Inferior parietal cortex (tissue), 1 donor: ENCODE data around the gene SLC12A4.
"Not testable (repeated sequence)": the region's sequence is repeated elsewhere in the genome, so short reads cannot be mapped to it uniquely, and the experiment has no call there.

Source experiments
- DNase-seq: peaks from one replicate; pipeline ENCODE4 v3.0.0-alpha.2; 2016; ENCODE audit errors: extremely low spot score

Gene SLC12A4

DNA sequence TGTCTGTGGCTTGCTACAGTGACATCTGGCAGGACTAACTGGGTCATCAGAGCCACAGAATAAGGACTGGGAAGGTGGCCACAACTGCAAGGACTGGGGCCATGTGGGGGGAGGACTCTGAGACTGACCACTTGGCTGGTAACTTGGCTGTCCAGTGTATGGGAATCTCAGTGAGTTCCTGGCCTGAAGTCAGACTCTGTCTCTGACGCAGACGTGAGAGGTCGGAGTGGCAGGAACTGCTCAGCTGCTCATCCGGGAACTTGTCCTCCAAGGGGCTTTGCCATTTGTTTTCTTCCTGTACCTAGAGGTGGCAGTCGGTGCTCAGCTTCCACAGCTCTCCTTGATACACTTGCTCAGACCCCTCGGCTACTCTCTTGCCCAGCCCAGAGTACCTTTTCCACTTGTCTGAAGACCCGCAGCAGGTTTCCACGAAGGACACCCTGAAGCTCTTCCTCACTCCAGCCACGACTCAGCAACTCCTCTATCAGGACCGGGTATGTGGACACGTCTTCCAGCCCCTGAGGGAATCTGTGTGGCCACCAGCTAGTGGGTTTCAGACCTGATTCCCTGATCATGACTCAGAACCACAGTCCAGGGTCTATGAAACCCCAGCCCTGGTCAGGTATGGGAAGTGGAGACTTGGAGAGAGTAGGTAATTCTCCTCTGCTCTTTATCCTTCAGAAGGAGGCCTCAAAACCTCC is 19.2 kb upstream of the SLC12A4 start:
- no peak for DNase-seq

DNA sequence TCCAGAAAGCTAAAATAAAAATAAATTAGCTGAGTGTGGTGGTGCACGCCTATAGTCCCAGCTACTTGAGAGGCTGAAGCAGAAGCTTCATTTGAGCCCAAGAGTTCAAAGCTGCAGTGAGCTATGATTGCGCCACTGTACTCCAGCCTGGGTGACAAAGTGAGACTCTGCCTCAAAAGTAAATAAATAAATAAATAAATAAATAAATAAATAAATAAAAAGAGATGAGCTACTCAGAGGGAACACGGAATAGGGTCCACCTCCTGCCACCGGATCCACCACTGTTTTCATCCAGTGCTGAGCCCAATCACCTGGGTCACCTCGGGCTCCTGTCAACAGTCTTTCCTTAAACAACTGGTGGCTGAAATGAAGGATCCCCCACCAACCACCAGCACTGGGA is 18.5 kb upstream of the SLC12A4 start:
- no peak for DNase-seq

DNA sequence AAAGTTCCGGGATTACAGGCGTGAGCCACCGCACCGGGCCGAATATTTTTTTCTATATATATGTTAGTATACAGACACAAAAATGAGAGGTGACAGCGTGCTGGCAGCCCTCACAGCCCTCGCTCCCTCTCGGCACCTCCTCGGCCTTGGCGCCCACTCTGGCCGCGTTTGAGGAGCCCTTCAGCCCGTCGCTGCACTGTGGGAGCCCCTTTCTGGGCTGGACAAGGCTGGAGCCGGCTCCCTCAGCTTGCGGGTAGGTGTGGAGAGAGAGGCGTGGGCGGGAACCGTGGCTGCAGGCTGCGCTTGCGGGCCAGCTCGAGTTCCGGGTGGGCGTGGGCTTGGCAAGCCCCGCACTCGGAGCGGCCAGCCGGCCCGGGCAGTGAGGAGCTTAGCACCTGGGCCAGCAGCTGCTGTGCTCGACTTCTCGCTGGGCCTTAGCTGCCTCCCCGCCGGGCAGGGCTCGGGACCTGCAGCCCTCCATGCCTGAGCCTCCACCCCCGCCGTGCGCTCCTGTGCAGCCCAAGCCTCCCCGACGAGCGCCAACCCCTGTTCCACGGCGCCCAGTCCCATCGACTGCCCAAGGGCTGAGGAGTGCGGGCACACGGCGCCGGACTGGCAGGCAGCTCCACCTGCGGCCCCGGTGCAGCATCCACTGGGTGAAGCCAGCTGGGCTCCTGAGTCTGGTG is 13.7 kb upstream of the SLC12A4 start:
- DNase-seq, result no peak

DNA sequence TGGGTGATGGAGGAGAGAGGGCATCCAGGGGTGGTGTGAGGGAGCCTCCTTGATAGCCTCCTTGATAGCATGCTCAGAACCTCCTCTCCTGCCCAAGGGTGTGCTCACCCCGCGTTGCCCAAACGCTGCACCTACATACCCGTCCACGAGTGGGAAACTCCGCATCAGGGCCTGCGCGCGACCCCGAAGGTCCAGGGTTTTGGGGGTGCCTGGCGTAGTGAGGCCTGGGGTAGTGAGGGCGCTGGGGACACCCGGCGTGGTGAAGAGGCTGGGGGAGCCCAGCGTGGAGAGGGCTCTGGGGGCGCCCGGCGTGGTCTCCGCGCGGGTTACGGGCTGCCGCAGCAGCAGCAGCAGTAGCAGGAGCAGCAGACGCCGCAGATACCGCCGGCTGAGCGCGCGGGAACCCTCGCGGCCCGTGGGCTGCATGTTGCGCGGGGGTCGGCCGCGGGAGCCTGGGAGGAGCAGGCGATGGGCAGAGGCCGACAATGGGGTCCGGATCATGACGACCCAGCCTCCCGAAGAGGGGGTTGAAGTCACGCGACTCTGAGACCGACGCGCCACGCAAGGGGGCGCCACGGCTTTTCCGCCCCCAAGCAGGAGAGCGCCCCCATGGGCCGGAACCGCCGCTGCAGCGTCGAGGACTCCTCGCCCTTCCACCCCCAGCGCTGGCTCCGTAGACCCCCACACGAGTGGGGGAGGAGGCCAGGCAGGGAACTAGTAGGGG is 11.7 kb upstream of the SLC12A4 start, which contains the start of gene DPEP3:
TSS of gene DPEP3 (minus strand) at position 545 of the 724 bp plus-strand sequence. CDS start at position 426, 119 bp downstream.
- no peak for DNase-seq

DNA sequence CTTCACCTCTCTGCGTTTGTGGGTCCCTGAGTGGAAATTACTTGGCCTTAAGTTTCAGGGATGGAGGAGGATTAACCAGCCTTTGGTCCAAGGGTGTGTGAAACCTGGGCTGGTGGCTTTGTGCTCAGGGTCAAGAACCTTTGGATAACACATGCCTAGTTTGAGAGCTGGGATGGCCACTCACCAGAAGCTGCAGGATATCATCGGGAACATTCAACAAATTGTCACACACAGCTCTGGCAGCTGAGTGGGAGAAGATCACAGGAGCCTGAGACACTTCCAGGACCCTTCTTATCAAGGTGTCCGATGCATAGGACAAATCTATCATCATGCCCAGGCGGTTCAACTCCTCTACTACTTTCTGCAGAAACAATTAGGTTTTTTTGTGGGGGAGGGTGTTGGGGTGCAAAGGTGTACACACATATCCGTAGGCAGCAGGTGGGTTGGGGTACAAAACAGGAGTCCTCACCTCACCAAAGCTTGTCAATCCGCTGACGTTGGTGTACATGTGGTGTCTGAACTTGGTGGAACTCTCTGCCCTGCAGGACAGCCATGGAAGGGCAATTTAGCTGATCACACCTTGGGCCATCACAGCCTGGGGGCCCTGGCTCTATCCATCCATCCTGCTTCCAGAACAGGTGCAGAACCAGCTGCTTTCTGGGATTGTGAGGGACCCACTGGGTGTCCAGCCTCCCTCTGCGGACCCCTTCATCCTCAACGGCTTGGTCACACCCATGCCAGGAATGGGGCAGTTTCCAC is 9.2 kb upstream of the SLC12A4 start:
- DNase-seq, result no peak

DNA sequence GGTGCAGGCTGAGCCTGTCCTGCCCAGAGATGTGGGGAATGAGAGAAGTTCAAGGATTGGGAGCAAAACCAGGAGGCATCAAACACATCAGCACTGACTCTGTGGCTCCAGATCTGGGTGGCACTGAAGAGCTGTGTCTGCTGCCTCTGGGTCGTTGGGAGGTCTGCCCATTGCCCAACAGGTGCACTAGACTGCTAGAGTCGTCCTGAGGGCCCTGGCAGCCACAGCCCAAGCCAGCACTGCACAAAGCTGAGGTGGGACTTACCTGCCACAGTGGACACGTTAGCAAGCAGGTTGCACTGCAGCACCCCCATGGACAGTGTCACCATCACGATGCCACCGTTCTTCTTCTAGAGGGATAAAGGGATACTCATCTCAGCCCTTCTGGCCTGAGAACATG is 8.6 kb upstream of the SLC12A4 start:
- no peak for DNase-seq

DNA sequence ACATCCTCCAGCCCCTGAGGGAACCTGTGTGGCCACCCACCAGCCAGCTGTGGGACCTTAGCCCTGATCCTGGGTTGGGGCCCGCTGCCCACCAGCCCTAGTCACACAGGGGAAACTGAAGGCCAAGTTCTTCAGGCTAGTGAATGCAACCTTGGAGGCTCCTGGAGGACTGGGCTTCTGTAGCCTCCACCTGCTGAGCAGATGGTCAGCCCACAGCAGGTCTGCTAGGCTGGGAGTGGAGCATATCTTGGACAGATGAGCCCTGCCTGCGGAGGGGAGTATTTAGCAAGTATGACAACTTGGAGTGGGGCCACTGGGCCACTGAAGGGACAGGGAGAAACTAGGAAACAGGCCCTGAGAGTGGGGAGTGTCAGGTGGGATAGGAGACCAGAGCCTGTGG is 7.8 kb upstream of the SLC12A4 start:
- no peak for DNase-seq

DNA sequence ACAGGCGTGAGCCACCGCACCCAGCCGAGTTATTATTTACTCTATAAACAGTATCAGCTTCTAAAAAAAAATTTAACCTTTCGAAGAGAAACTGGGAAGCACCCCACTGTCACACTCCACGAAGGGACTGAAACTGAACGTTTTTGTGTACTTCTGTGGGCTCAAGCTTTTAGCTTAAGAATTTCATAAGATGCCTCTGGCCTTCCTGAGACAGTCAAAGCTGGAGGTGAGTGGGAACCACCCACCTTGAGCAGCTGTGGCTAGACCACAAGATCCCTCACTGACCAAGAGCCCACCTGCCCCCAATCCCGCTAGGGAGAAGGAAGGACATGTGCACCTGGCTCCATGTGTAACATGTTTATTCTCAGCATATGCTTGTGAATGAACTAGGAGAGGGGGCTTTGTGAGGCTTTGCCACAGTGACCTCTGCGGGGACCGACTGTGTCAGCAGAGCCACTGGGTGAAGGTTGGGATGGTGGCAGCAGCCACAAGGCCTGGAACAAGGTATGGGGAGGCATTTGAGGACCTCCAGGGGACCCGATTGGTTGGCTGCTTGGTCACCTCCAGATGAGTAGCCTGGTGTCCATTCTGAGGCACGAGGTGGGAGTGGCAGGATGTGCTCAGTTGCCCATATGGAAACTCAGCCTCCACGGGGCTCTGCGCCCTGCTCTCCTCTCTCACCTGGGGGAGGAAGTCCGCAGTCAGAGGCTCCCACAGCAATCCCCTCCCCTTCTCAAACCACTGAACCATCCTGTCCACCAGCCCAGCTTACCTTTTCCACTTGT is 7.1 kb upstream of the SLC12A4 start:
- no peak for DNase-seq

DNA sequence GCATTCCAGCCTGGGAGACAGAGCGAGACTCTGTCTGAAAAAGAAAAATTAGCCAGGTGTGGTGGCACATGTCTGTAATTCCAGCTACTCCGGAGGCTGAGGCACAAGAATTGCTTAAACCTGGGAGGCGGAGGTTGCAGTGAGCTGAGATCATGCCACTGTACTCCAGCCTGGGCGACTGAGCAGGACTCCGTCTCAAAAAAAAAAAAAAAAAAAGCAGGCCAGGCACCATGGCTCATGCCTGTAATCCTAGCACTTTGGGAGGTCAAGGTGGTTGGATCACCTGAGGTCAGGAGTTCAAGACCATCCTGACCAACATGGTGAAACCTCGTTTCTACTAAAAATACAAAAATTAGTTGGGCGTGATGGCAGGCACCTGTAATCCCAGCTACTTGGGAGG is 3.8 kb upstream of the SLC12A4 start:
- DNase-seq, result not testable (repeated sequence)

DNA sequence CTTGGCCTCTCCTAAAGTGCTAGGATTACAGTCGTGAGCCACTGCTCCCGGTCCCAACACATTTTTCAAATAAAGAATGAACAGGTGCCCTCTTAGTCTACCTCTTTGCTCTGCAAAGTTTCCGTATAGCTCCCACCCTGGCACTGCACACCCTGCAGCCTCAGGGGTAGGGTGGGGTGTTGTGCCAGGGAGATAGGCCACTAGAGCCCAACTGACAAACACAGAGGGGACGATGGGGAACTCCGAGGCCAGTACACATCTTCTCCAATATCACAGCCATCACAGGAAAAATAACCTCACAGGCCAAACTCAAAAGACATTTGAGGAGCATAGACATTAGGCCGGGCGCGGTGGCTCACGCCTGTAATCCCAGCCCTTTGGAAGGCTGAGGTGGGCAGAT is 2.7 kb upstream of the SLC12A4 start:
- no peak for DNase-seq

DNA sequence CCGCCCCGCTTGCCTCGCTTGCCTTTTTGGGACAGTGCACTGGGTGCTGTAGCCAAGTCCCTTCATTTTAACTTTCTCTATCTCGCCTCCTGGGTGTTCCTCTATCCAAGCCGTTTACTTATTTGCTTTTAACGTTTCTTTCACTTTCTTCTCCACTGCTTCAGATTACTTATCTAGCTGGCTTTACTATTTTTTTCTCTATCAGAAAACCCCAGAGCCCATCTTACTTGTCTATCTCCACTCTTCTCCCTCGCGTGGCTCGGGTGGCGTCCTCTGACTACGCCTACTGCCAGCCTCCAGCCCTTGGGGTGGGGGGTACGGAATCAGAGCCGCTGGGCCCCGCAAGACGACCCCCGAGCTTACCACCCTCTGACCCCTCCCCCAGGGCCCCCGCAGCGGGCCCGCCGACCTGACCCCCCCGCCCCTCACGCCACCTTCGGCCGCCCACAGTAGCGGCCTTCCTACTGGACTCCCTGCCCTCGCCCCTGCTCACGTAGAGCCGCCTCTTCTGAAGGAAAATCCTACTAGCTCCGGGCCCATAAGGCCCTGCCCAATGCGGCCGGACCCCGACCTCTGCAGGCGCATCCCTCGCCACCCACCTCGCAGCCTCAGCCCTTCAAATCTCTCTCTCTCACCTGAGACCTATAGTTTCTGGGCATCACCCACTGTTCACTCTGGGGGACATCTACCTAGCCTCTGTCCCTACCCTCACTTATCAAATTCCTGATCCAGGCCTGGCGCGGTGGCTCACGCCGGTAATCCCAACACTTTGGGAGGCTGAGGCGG is 1.0 kb upstream of the SLC12A4 start:
- DNase-seq, result no peak

DNA sequence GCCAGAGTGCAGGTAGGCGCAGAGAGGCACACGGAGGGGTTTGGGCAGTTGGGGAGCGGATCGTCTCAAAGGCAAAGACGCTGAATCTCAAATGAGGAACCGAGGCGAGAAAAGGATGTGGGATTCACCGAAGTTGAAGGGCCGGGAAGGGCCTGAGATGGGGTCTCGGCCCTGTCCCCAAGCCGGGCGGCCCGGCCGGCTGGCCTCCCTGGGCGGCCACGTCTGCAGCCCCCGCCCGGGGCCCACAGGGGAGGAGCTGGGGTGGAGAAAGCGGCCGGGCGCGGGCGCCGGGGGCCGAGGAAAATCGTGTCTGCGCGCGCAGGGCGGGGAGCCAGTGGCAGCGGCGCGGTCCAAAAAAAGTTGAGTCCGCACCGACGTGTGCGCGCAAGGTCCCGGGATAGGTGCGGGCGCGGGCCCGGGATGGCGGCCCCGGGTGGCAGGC is 458 bp downstream of the SLC12A4 start:
- DNase-seq, result no peak

DNA sequence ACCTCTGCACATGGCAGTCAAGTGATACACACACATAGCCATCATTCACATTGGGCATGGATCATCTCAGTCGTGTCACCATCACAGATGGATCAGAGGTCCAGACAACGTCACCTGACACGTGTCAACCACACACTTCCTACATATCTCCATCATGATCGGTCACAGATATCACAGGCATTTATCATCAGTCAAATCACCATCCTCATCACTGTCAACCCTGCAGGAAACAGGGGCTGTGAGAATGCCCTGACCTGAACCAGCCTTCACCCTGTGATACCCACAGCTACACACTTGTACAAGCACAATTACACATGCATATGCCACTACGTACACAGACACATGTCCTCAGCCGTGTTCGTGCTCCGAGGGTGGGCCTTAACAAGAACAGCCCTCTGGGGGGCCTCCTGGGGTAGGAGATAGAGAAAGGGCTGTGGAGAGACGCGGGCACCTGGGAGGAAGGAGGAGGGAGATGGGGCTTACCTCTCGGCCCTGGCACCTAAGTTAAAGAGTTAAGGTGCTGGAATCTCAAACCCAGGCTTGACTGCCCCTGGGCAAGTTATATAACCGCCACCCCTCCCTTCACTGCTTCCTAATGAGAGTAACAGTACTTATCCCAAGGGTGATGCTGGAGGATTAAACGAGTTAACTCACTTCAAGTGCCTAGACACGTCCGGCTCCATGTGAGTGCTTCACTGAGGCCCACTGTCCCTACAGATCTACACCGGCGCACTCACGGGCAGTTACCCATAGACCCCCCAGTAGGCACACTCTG is 1.1 kb downstream of the SLC12A4 start:
- DNase-seq, result no peak

DNA sequence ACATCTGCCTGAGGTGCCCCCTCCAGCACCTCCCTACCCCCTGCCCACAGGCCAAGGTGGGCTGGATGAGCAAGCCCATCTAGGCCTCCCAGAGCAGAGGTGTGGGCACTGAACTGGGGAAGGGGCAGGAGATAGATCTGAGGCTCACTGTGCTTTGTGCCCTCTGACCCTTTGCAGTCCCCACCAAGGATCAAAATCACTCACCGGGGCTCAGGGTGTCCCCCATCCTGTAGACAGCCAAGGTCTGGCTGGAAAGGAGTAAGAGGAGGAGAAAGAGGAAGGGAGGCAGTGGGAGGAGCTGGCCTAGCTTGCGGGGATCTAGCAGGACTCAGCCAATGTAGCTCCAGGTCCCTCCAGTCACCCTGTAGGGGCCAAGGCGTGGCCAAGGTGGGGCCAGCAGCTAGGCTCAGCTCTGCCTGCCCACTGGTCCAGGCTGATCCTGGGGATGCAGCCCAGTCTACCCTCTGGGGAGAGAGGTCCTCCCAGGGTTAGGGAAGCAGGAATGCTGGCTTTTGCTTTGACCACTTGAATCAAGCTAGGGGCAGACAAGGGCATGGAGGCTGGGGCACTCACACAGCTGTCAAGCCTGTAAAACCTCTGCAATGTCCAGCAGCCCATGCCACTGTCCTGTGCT is 1.8 kb downstream of the SLC12A4 start:
- DNase-seq, result no peak

DNA sequence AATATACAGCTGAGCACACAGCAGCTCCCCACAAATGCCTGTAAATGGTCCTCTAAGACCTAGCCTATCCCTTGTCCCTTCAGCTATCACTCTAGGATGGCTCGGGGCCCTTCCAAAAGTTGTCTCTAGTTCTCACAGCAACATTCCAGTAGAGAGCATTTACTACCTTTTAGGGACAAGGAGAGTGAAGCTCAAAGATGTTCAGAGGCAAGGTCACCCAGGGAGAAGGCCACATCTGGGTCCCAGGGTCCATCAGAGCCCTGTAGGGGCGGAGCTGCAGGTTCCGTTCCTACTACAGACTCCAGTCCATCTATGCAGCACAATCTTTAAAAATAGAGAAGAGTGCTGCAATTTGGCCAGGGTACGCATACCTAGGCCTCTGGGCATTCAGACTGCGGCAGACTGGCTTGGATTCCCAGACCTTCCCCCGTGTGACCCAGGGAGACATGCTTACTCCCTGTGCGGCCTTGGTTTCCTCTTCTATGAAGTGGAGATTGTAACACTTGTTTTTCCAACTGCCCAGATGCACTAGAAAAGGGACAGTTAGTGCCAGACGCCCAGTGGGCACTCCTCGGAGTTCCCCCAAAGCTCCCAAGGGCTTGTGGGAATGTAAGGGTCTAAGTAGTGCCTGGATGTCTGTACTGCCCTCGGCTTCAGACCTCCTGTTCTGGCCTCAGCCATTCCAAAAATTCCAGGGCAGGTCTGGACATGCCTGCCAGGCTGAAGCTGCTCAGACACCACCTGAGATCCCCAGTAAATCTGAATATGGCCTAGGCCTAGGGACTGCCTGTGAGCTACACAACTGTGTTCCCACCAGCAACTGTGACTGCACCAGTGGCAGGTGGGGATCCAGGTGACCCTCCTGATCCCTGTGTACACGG is 2.5 kb downstream of the SLC12A4 start:
- no peak for DNase-seq

DNA sequence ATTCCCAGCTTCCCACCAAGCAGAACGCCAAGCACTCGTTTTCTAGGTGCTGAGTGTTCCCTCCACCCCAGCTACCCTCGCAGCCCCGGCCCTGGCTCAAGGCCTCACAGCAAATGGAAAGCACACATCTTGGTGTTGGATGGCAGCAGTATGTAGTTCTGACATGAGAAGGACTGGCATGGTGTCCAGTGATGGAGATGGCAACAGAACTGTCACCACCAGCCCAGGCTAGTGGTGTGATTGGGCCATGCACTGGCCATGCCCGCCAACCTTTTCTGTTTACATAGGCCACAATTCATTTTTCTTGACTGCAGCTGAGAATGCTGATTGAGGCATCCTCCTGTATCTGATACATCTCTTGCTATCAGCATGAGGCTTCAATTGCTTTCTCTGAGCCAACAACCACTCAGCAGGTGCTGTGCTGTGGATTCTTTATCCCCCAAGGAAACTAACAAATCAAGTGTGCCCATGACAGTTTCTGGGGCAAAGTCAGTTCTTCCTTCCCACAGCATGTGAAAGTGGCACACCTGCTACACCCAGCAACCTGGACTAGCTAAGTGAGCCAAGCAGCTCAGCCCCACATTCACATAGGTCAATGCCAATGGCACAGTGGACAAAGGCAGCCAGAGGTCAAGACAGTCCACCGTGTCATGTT is 3.8 kb downstream of the SLC12A4 start:
- DNase-seq, result no peak

DNA sequence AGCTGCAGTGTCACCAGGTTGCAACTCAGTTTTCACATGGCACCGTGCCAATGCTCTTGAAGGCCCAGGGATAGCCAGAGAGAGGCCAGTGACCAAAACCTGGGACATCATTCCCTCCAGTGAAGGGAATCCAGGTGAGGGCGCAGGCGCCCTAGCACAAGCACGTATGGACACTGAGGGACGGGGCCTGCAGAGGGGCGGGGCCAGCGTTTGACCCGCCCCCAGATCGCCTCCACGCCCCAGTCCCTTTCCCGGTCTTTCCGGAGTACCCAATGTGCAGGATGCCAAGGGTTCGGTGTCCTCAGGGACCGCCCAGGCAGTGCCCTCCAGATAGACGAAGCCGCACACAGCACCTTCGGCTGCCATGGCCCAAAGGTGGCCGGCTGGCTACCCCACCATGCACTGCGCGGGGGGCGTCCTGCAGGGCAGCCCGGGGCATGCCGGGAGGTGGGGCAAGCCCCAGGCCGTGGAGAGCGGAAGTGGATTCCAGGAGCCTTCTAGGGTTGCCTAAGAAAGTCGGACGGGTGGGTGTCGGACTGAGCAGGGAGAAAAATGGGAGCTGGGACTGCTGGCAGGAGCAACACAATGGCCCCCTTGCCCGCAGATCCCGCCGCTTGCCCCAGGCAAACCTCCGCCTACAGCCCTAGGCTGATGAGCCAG is 4.6 kb downstream of the SLC12A4 start:
- no peak for DNase-seq
